ENCODE results near the gene ACTA2.

Gene ACTA2

GRCh38 chr10:88918191-88918905 lies 34.2 kb downstream of the ACTA2 start:
- no peaks in the 10 kb centered on the region for H3K27me3 ChIP-seq
- no peaks in the 10 kb centered on the region for H3K4me1 ChIP-seq
- H3K9ac ChIP-seq, result no peak overlapping the region
- no peaks in the 10 kb centered on the region for H3K9me3 ChIP-seq (replicated peaks in 1 of 11)
- no peak for TF ChIP-seq Cebpa-rat (IDR thresholded peaks at IDR 0.05)
- no peak overlapping the region for H3K4me3 ChIP-seq
- H3K27ac ChIP-seq, result no peak overlapping the region
- peaks cover 0 to 4% (median 0%) of the 10 kb centered on the region in 11 experiments; a peak in 1 of 22 replicates for H3K36me3 ChIP-seq
- no peak overlapping the region for H3K4me2 ChIP-seq
- H4K20me1 ChIP-seq, result no peaks in the 10 kb centered on the region

- H3K27me3 ChIP-seq, result no peaks in the 10 kb centered on the region
- no peak overlapping the region for H3K4me2 ChIP-seq
- H3K4me3 ChIP-seq, result no peak overlapping the region
- TF ChIP-seq Cebpa-rat (IDR thresholded peaks at IDR 0.05), result no peak
- no peak overlapping the region for H3K27ac ChIP-seq
- H3K9me3 ChIP-seq (replicated peaks in 1 of 11), result no peaks in the 10 kb centered on the region
- no peaks in the 10 kb centered on the region for H4K20me1 ChIP-seq
- no peaks in the 10 kb centered on the region for H3K4me1 ChIP-seq
- peaks cover 0 to 9% (median 0%) of the 10 kb centered on the region in 11 experiments; a peak in 2 of 22 replicates for H3K36me3 ChIP-seq
- H3K9ac ChIP-seq, result no peak overlapping the region
Observed at GRCh38 chr10:88916986-88917385, 35.6 kb downstream of the ACTA2 start.

GRCh38 chr10:88916231-88916630 lies 36.3 kb downstream of the ACTA2 start:
- no peak for TF ChIP-seq Cebpa-rat (IDR thresholded peaks at IDR 0.05)
- no peaks in the 10 kb centered on the region for H3K4me1 ChIP-seq
- no peak overlapping the region for H3K27ac ChIP-seq

GRCh38 chr10:88915781-88916180 lies 36.8 kb downstream of the ACTA2 start:
- Histone ChIP-seq H3K9me3 (replicated peaks in 1 of 11) (no peaks in the 10 kb centered on the region), H3K36me3 (peaks cover 0 to 5% (median 0%) of the 10 kb centered on the region in 11 experiments; a peak in 3 of 22 replicates), H4K20me1 (no peaks in the 10 kb centered on the region), H3K27me3 (no peaks in the 10 kb centered on the region), H3K4me2 (no peak overlapping the region), H3K4me3 (no peak overlapping the region), H3K4me1 (no peaks in the 10 kb centered on the region), H3K27ac (no peak overlapping the region), H3K9ac (no peak overlapping the region)
- no peak for TF ChIP-seq Cebpa-rat (IDR thresholded peaks at IDR 0.05)

More at GRCh38 chr10:88916231-88916630, 36.3 kb downstream of the ACTA2 start:
- H3K4me3 ChIP-seq, result no peak overlapping the region
- no peaks in the 10 kb centered on the region for H3K27me3 ChIP-seq
- peaks cover 0 to 5% (median 0%) of the 10 kb centered on the region in 11 experiments; a peak in 3 of 22 replicates for H3K36me3 ChIP-seq
- H3K4me2 ChIP-seq, result no peak overlapping the region
- no peaks in the 10 kb centered on the region for H4K20me1 ChIP-seq
- H3K9ac ChIP-seq, result no peak overlapping the region
- H3K9me3 ChIP-seq (replicated peaks in 1 of 11), result no peaks in the 10 kb centered on the region

GRCh38 chr10:88913788-88914187 lies 38.8 kb downstream of the ACTA2 start:
- Histone ChIP-seq H3K27ac (no peak overlapping the region), H3K36me3 (peaks cover 0 to 5% (median 0%) of the 10 kb centered on the region in 11 experiments; a peak in 4 of 22 replicates)
- no peak for TF ChIP-seq Cebpa-rat (IDR thresholded peaks at IDR 0.05)

DNA sequence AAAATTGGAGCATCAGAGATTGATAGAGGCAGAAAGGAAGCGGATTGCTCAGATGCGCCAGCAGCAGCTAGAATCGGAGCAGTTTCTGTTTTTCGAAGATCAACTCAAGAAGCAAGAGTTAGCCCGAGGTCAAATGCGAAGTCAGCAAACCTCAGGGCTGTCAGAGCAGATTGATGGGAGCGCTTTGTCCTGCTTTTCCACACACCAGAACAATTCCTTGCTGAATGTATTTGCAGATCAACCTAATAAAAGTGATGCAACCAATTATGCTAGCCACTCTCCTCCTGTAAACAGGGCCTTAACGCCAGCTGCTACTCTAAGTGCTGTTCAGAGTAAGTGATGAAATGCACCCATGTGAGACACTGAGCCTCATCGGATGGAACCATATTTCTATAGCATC lies 39.4 kb downstream of the ACTA2 start:
- H3K9me3 ChIP-seq (replicated peaks in 1 of 11), result no peaks in the 10 kb centered on the region
- no peak overlapping the region for H3K27ac ChIP-seq
- H3K4me2 ChIP-seq, result no peak overlapping the region
- H4K20me1 ChIP-seq, result no peaks in the 10 kb centered on the region
- no peaks in the 10 kb centered on the region for H3K27me3 ChIP-seq
- TF ChIP-seq Cebpa-rat (IDR thresholded peaks at IDR 0.05), result no peak
- H3K9ac ChIP-seq, result no peak overlapping the region
- H3K4me1 ChIP-seq, result no peaks in the 10 kb centered on the region
- H3K36me3 ChIP-seq, result peaks cover 0 to 7% (median 0%) of the 10 kb centered on the region in 11 experiments; a peak in 5 of 22 replicates
- no peak overlapping the region for H3K4me3 ChIP-seq

More at GRCh38 chr10:88913788-88914187, 38.8 kb downstream of the ACTA2 start:
- no peaks in the 10 kb centered on the region for H3K4me1 ChIP-seq
- no peak overlapping the region for H3K9ac ChIP-seq
- no peak overlapping the region for H3K4me2 ChIP-seq
- H3K27me3 ChIP-seq, result no peaks in the 10 kb centered on the region
- no peak overlapping the region for H3K4me3 ChIP-seq
- H4K20me1 ChIP-seq, result no peaks in the 10 kb centered on the region
- H3K9me3 ChIP-seq (replicated peaks in 1 of 11), result no peaks in the 10 kb centered on the region

DNA sequence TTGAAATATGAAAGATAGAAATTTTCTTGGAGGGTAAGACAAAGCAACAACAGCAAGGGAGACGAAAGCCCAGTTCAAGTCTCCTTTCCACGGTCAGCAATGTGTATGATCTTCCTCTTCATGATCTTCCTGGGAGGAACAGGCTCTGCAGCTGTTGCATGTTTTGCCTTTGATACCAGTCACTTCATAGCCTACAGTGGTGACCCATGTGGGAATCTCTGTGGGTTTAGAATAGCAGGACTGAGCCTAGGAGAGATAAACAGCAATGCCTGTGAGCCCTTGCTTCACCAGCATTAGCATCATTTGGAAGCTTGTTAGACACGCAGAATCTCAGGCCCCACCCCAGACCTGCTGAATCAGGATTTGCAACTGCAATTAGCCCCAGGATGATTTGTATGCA lies 40.7 kb downstream of the ACTA2 start:
- H4K20me1 ChIP-seq, result no peaks in the 10 kb centered on the region
- TF ChIP-seq Cebpa-rat (IDR thresholded peaks at IDR 0.05), result no peak
- H3K9ac ChIP-seq, result no peak overlapping the region
- H3K27me3 ChIP-seq, result no peaks in the 10 kb centered on the region
- no peaks in the 10 kb centered on the region for H3K9me3 ChIP-seq (replicated peaks in 1 of 11)
- no peaks in the 10 kb centered on the region for H3K4me1 ChIP-seq
- H3K4me3 ChIP-seq, result no peak overlapping the region
- H3K36me3 ChIP-seq, result peaks cover 0 to 12% (median 3%) of the 10 kb centered on the region in 11 experiments; a peak in 8 of 22 replicates
- H3K4me2 ChIP-seq, result no peak overlapping the region
- no peak overlapping the region for H3K27ac ChIP-seq

DNA sequence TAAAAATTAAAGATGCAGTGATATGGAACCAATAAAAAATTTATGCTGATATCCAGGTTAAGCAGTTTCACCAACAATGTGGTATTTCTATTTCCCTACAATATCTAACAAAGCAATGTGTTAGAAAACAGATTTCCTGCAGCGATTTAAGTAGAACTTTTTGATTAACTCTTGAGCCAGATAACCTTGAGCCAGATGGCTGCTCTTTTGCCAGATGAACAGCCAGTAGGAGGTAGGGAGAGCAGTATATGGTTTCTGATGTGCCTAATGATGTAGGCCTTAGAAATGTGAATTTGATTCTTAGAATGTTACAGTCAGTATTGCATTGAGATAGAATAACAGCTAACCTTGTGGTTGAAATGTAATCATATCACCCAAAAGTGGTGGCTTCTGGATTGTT lies 41.5 kb downstream of the ACTA2 start:
- TF ChIP-seq Cebpa-rat (IDR thresholded peaks at IDR 0.05), result no peak
- Histone ChIP-seq H3K9me3 (replicated peaks in 1 of 11) (no peaks in the 10 kb centered on the region), H3K4me2 (no peak overlapping the region), H3K4me1 (no peaks in the 10 kb centered on the region), H4K20me1 (no peaks in the 10 kb centered on the region), H3K9ac (no peak overlapping the region), H3K27ac (no peak overlapping the region), H3K4me3 (no peak overlapping the region), H3K27me3 (no peaks in the 10 kb centered on the region), H3K36me3 (peaks cover 0 to 15% (median 7%) of the 10 kb centered on the region in 11 experiments; a peak in 9 of 22 replicates)

DNA sequence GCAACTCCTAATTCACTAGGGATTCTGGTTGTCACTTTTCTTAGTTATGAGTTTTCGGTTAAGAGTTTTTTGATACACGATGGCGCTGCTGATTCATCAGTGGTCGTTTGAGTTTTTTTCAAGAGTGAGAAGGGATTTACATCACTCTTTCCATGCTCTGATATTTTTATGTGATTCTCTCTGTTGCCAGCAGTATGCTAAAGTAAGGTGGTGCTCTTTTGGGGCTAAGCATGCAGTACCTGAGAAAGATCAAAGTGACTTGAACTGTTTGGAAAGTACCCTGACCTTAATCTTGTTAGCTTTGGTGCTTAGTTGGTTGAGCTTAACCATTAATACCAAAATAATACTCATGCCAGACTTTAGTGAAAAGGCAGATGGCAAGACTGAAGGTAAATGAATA lies 44.4 kb downstream of the ACTA2 start:
- H3K27ac ChIP-seq, result no peak overlapping the region
- no peaks in the 10 kb centered on the region for H3K27me3 ChIP-seq
- H3K4me2 ChIP-seq, result no peak overlapping the region
- no peak for TF ChIP-seq Cebpa-rat (IDR thresholded peaks at IDR 0.05)
- no peaks in the 10 kb centered on the region for H3K9me3 ChIP-seq (replicated peaks in 1 of 11)
- H3K36me3 ChIP-seq, result peaks cover 0 to 39% (median 14%) of the 10 kb centered on the region in 11 experiments; a peak in 13 of 22 replicates
- no peaks in the 10 kb centered on the region for H4K20me1 ChIP-seq
- no peak overlapping the region for H3K4me3 ChIP-seq
- H3K4me1 ChIP-seq, result peaks cover 0 to 19% (median 0%) of the 10 kb centered on the region in 10 experiments; a peak in 6 of 20 replicates
- no peak overlapping the region for H3K9ac ChIP-seq

GRCh38 chr10:88906921-88907320 lies 45.7 kb downstream of the ACTA2 start:
- no peak overlapping the region for H3K27ac ChIP-seq
- no peak overlapping the region for H3K4me2 ChIP-seq
- H3K36me3 ChIP-seq, result peaks cover 0 to 45% (median 16%) of the 10 kb centered on the region in 11 experiments; a peak in 15 of 22 replicates
- no peaks in the 10 kb centered on the region for H3K9me3 ChIP-seq (replicated peaks in 1 of 11)
- peaks cover 0 to 31% (median 9%) of the 10 kb centered on the region in 10 experiments; a peak in 16 of 20 replicates for H3K4me1 ChIP-seq
- no peak overlapping the region for H3K4me3 ChIP-seq
- H3K27me3 ChIP-seq, result no peaks in the 10 kb centered on the region
- TF ChIP-seq Cebpa-rat (IDR thresholded peaks at IDR 0.05), result no peak
- H3K9ac ChIP-seq, result no peak overlapping the region
- H4K20me1 ChIP-seq, result no peaks in the 10 kb centered on the region

Measured in BLaER1 treated with 17β-estradiol and CSF1 and Interleukin-3, amounts not matched to agents 10 nM and 100 nM (cell line).